HCT116 (cell line): ENCODE data around the gene PHACTR4. TPM values are rescaled to one million over a fixed set of nuclear protein-coding genes. Genes with fewer than 3 reads are reported as not detected.

Experiments used
- ATAC-seq: fragments of 200-7000 bp; cut with Tn5 transposase; 2 replicates; pipeline ENCODE4 v1.9.1; 2020; ENCODE audit warnings: mild to moderate bottlenecking, moderate library complexity
- BruUV-seq: library from RNA; stranded (reverse); fragments of 400-500 nt; replicated peaks from 2 replicates; lab custom pipeline; 2021; lab: Mats Ljungman, UMichigan
- CTCF ChIA-PET: fragments of 300-600 bp; sonication (Branson Sonifier 250); formaldehyde crosslinking; loops from one replicate; lab custom pipeline; 2021; ENCODE audit warnings: antibody characterized with exemption; lab: Charles Lee
- POLR2A ChIA-PET: fragments of 300-600, 350-600 bp; sonication (Branson Sonifier 250); formaldehyde crosslinking; loops from one replicate; lab custom pipeline; 2021; ENCODE audit warnings: antibody characterized with exemption; lab: Charles Lee
- RAD21 ChIA-PET, 2 experiments: fragments of 300-600 bp; sonication (Branson Sonifier 250); formaldehyde crosslinking; loops; one replicate each; lab custom pipeline; 2023; ENCODE audit warnings: low total read pairs in 2 of 2; ENCODE audit not compliant: uncharacterized antibody in 2 of 2, unreplicated experiment in 2 of 2, low non-redundant PET in 1 of 2; lab: Charles Lee
- DNase-seq: peaks from one replicate; pipeline ENCODE4 v3.0.0-alpha.2; 2010; ENCODE audit warnings: low read depth, low spot score
- H2AFZ ChIP-seq: fragments of 200-600 bp; shearing (Covaris generic), sonication (generic); 2 replicates; pipeline ENCODE4 v1.6.1; 2017; ENCODE audit warnings: low read depth, mixed run types, mixed read lengths, antibody characterized with exemption, low read length; ENCODE audit not compliant: poor library complexity, severe bottlenecking
- H3K27ac ChIP-seq: 2 replicates; pipeline ENCODE4 v1.5.1; 2012; ENCODE audit warnings: low read depth, low read length
- H3K27me3 ChIP-seq: fragments of 200-600 bp; sonication (generic); 2 replicates; pipeline ENCODE4 v1.6.1; 2016; ENCODE audit warnings: mixed run types, low read length, mixed read lengths; ENCODE audit not compliant: insufficient read depth
- H3K36me3 ChIP-seq, 2 experiments: fragments of 200-500 bp in 1 of 2; fragments of 200-600 bp in 1 of 2; sonication (Bioruptor generic) in 1 of 2; sonication (generic) in 1 of 2; 2 replicates each; pipeline versions ENCODE4 v1.5.1 to v1.6.1; 2014 to 2016; ENCODE audit warnings: low read length in 2 of 2, inconsistent platforms in 1 of 2, mixed read lengths in 1 of 2, mixed run types in 1 of 2; ENCODE audit not compliant: insufficient read depth in 2 of 2, control insufficient read depth in 1 of 2
- H3K4me1 ChIP-seq, 2 experiments: fragments of 200-600 bp in 1 of 2; sonication (generic) in 1 of 2; 2 replicates each; pipeline versions ENCODE4 v1.5.1 to v1.6.1; 2012 to 2017; ENCODE audit warnings: low read length in 2 of 2, inconsistent platforms in 1 of 2, mild to moderate bottlenecking in 1 of 2, mixed read lengths in 1 of 2, mixed run types in 1 of 2, moderate library complexity in 1 of 2; ENCODE audit not compliant: insufficient read depth in 2 of 2, control insufficient read depth in 1 of 2
- H3K4me2 ChIP-seq: fragments of 200-600 bp; sonication (generic); 2 replicates; pipeline ENCODE4 v1.6.1; 2017; ENCODE audit warnings: mixed run types, low read length, mixed read lengths
- H3K4me3 ChIP-seq, 2 experiments: fragments of 200-600 bp in 1 of 2; sonication (generic) in 1 of 2; replicated peaks in 1 of 2; 2 replicates each; pipeline ENCODE4 v1.5.1; 2011 to 2016; ENCODE audit warnings: low read length in 2 of 2, control low read depth in 1 of 2, low read depth in 1 of 2, mild to moderate bottlenecking in 1 of 2, mixed read lengths in 1 of 2, mixed run types in 1 of 2
- H3K79me2 ChIP-seq: fragments of 200-600 bp; sonication (generic); 2 replicates; pipeline ENCODE4 v1.6.1; 2017; ENCODE audit warnings: mild to moderate bottlenecking, mixed run types, low read length, moderate library complexity, mixed read lengths; ENCODE audit not compliant: insufficient read depth
- H3K9ac ChIP-seq: fragments of 200-600 bp; sonication (generic); 2 replicates; pipeline ENCODE4 v1.6.1; 2016; ENCODE audit warnings: low read length, mixed read lengths
- H3K9me2 ChIP-seq: fragments of 200-600 bp; sonication (generic), shearing (Covaris generic); 2 replicates; pipeline ENCODE4 v1.6.1; 2017; ENCODE audit warnings: mixed run types, mild to moderate bottlenecking, moderate library complexity; ENCODE audit not compliant: insufficient read depth
- H3K9me3 ChIP-seq, 2 experiments: fragments of 200-500 bp in 1 of 2; fragments of 200-600 bp in 1 of 2; sonication (Bioruptor generic) in 1 of 2; sonication (generic) in 1 of 2; 2 replicates each; pipeline ENCODE4 v1.6.1; 2014 to 2017; ENCODE audit warnings: low read length in 2 of 2, mixed read lengths in 2 of 2, inconsistent platforms in 1 of 2, low read depth in 1 of 2, mild to moderate bottlenecking in 1 of 2, mixed run types in 1 of 2, moderate library complexity in 1 of 2; ENCODE audit not compliant: control insufficient read depth in 1 of 2, insufficient read depth in 1 of 2
- H4K20me1 ChIP-seq: fragments of 200-600 bp; sonication (generic), shearing (Covaris generic); 2 replicates; pipeline ENCODE4 v1.6.1; 2017; ENCODE audit warnings: mixed run types, mild to moderate bottlenecking, moderate library complexity; ENCODE audit not compliant: insufficient read depth
- CBX3 ChIP-seq: IDR thresholded peaks from 2 replicates; pipeline ENCODE4 v1.6.1; 2012; ENCODE audit warnings: low read depth
- ELF1 ChIP-seq: IDR thresholded peaks from 2 replicates; pipeline ENCODE4 v1.6.1; 2012; ENCODE audit warnings: low read depth, borderline replicate concordance
- FOSL1 ChIP-seq: IDR thresholded peaks from 2 replicates; pipeline ENCODE4 v1.6.1; 2012; ENCODE audit warnings: low read depth
- POLR2A ChIP-seq: IDR thresholded peaks from 2 replicates; pipeline ENCODE4 v1.7.0; 2011; ENCODE audit warnings: borderline replicate concordance; ENCODE audit not compliant: insufficient read depth, insufficient read length; ENCODE audit errors: extremely low read depth
- POLR2AphosphoS5 ChIP-seq: IDR thresholded peaks from 2 replicates; pipeline ENCODE4 v1.6.1; 2011; ENCODE audit warnings: mild to moderate bottlenecking, low read depth, low read length, moderate library complexity
- intact Hi-C: fragments of 100-400 bp; cut with micrococcal nuclease; formaldehyde crosslinking; loops from 2 replicates; pipeline ENCODE4 v1.10.0; 2022
- total RNA-seq: library from RNA; stranded (reverse); gene quantifications from one replicate; pipeline ENCODE4 v1.2.1, GENCODE V29; 2021; ENCODE audit not compliant: unreplicated experiment
- TF ChIP-seq, protein P1 (sequence below): IDR thresholded peaks from 2 replicates; pipeline ENCODE4 v1.6.1; 2012

PHACTR4 gene
- total RNA-seq, 1 experiment from 2014 or later = 36.0 TPM

DNA sequence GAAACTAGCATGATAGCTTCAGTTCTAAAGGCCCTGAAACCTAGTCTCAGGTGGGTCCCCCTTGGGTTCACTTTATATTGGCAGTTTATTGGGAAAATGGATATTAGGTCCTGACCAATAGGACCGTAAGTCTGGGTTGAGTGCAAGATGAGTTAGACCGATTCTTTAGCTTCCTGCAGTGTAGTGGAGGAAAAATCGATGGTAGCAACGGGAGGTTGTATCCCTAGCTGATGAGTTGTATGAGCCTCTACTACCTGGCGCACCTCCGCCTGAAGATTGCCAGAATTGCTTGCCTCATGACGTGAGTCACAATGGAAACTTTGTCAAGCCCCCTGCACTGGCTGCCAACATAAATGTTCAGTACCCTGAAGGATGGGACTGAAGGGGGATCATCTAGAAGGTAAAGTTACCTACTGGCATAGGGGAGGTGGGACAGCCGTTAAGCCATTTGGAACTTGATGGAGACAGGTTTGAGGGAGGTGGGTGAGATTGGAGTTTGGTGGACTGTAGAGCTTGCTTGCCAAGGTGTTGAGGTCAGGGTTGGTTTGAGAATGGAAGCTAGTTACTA is 140.2 kb downstream of the PHACTR4 start (continued):
- TF ChIP-seq, protein P1, sequence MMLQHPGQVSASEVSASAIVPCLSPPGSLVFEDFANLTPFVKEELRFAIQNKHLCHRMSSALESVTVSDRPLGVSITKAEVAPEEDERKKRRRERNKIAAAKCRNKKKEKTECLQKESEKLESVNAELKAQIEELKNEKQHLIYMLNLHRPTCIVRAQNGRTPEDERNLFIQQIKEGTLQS = no peak
- no peak for TF ChIP-seq CBX3
- no peak for TF ChIP-seq FOSL1
- TF ChIP-seq, all 23 proteins: peak for 2

DNA sequence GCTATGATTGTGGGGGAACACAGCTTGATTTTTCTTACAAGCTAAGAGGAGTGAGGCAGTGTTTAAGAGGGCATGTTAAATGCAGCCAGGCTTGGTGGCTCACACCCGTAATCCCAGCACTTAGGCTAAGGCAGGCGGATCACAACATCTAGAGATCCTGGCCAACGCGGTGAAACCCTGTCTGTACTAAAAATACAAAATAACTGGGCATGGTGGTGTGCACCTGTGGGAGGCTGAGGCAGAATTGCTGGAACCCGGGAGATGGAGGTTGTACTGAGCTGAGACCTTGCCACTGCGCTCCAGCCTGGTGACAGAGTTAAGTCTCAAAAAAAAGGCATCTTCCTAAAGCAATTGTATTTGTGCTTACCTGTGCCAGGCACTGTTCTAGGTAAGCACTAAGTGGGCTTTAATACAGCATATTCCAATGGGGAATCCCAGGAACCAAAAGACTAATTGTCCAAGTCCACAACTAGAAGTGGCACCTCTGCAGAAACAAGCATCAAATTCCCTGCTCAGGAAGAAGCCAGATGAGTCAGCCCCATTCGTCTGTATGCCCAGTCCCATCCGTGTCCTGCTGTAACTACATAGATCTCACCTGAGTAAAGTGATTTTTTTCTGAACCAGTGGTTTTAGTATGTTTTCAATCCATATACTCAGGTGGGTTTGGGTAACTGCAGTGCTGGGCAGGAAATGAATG is 140.9 kb downstream of the PHACTR4 start:
- peak; percentile 24 for ATAC-seq

More for the DNA sequence above, 140.9 kb downstream of the PHACTR4 start:
- H3K4me2 ChIP-seq = peak overlapping the region; percentile 78
- TF ChIP-seq POLR2A (peak; percentile 91), ELF1 (no peak), POLR2AphosphoS5 (peak; percentile 94)
- H3K27me3 ChIP-seq = no peaks in the 10 kb centered on the region
- intact Hi-C loops = loop anchor here (2.0 kb wide), 1 partner anchor 100 kb away; no protein-coding TSS in a partner anchor
- DNase-seq = no peak
- ChIA-PET CTCF (interaction anchor here (1.7 kb wide), 1 partner anchor 262 kb away, joined by 7 read pairs; no protein-coding TSS in a partner anchor), POLR2A (interaction anchor here (0.9 to 5.8 kb wide), 15 partner anchors 28 to 367 kb away, joined by 3 to 48 read pairs (median 5); partner anchors contain the start of genes ATP5IF1 and RNU11), RAD21 (no interaction called here)
- peaks cover 17% of the 10 kb centered on the region; the same call in 1 of the 2 replicates for H4K20me1 ChIP-seq
- peak overlapping the region; percentile 97 for H3K27ac ChIP-seq
- H3K9me2 ChIP-seq = no peaks in the 10 kb centered on the region
- H2AFZ ChIP-seq = no peak overlapping the region
- H3K4me1 ChIP-seq = peaks cover 19 to 65% of the 10 kb centered on the region in 2 experiments
- no peaks in the 10 kb centered on the region for H3K9me3 ChIP-seq
- no TSS peak for BruUV-seq
- peaks cover 28% of the 10 kb centered on the region for H3K79me2 ChIP-seq
- peaks cover 26 to 36% of the 10 kb centered on the region in 2 experiments for H3K36me3 ChIP-seq
- H3K4me3 ChIP-seq = no peak overlapping the region
- peak overlapping the region; percentile 87 for H3K9ac ChIP-seq
